ENCODE data around the gene ADAP1.

Gene ADAP1

DNA sequence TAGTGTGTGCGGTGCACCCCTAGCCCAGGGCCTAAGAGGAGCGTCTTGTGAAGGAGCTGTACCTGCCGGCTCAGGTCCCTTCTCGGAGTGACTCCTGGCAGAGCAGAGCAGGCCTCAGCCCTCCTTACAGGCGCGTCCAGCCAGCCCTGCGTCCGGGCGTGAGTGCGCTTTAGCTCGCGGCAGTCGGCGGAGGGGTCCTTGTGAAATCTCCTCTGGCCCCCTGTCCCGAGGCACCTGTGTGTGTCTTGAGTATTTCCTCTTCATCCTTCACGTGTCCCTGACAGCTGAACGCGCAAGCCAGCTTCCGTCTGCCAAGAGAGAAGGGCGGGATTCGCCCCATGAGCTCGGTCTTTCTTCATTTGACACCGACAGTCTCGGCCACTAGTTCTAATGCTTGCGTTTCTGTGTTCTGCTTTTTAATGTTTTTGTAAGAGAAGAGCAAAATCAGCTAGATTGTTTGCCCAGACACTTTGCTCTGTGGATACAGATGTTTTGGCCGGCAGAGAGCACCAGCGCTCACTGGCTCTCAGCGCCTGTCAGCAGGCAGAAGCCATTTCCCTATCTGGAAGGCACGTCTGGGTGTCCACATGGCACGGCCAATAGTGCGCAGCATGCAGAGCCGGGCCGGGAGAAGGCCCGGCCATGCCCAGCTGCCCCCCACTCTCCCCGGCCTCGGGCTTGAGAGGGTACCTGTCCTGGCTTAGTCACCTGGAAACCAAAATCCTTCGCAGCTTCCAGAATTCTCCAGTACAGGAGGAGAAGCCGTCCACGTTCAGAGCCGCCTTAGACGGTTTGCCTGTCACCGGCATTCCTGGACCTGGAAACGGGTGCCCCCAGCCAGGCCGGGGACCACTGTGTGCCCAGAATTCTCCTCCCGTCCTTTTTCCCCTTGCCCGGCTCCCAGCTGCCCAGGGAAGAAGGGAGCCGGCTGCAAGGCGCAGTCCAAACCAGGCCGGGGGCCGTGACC, 71.1 kb downstream of the ADAP1 start:
- Histone ChIP-seq H3K27ac (no peak overlapping the region), H3K4me3 (no peak overlapping the region), H3K27me3 (no peaks in the 10 kb centered on the region), H3K4me1 (peaks cover 0 to 47% (median 27%) of the 10 kb centered on the region in 4 donors), H3K36me3 (peaks cover 20 to 50% (median 24%) of the 10 kb centered on the region in 3 donors), H3K9me3 (no peaks in the 10 kb centered on the region)
- TF ChIP-seq CTCF (IDR thresholded peaks at IDR 0.05), result no peak
- no peak for DNase-seq
- intact Hi-C loops (cut with DNase I; ENCODE audit: low total_unique reads), result no loop called here

DNA sequence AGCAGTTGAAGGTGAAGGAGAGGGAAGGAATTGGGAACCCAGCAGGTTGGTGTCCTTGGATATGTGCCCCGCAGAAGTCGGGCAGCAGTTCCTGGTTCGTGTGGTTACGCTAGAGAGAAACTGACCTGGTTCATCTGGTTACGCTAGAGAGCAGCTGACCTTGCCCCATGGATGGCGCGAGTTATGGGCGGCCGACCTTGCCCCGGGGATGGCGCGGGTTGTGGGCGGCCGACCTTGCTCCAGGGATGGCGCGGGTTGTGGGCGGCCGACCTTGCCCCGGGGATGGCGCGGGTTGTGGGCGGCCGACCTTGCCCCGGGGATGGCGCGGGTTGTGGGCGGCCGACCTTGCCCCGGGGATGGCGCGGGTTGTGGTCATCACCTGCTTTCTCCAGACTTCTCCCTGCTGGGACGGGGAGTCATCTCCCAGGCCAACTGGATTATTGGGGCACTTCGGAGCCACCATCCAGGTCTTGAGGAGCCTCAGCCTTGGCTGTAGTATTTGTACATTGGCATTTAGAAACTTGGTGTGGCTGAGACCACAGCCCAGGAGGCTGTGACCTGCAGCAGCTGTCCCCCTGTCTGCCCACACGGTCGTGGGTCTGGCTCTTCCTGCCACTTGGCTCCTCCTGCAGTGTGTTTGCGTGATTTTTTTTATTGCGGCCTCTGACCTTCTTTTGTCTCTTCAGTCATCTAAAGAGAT, 72.0 kb downstream of the ADAP1 start:
- no peaks in the 10 kb centered on the region for H3K9me3 ChIP-seq
- intact Hi-C loops (cut with DNase I; ENCODE audit: low total_unique reads), result no loop called here
- TF ChIP-seq CTCF (IDR thresholded peaks at IDR 0.05), result no peak
- no peaks in the 10 kb centered on the region for H3K27me3 ChIP-seq
- no peak for DNase-seq
- H3K4me3 ChIP-seq, result no peak overlapping the region
- H3K27ac ChIP-seq, result no peak overlapping the region
- peaks cover 11 to 41% (median 15%) of the 10 kb centered on the region in 3 donors for H3K36me3 ChIP-seq
- peaks cover 0 to 55% (median 35%) of the 10 kb centered on the region in 4 donors for H3K4me1 ChIP-seq

DNA sequence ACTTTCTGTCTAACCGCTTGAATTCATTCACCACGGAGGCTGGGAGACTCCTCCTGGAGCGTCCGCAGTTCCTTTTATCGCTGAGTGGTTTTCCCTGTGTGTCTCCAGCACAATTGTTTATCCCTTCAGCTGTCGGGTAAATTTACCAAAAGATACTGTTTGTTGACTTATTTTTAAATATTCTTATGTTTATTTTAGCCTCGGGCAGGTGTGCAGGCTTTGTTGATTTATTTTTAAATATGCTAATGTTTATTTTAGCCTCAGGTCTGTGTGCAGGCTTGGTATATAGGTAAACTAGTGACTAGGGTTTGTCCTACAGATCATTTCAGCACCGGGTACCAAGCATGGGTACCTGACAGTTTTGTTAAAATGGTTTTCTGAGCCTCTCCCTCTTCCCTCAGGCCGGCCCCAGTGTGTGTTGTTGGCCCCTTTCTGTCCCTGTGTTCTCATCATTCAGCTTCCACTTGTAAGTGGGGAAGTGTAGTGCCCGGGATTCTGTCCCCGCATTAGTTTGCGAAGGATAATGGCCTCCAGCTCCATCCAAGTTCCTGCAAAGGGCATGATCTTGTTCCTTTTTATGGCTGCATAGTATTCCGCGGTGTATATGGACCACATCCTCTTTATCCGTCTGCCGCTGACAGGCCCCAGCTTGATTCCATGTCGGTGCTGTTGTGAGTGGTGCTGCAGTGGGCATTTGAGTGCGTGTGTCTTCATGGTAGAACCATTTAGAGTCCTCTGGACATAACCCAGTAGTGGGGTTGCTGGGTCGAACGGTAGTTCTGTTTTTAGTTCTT, 72.8 kb downstream of the ADAP1 start:
- intact Hi-C loops (cut with DNase I; ENCODE audit: low total_unique reads), result no loop called here
- no peak overlapping the region for H3K27ac ChIP-seq
- no peak overlapping the region for H3K4me3 ChIP-seq
- peaks cover 0 to 56% (median 36%) of the 10 kb centered on the region in 4 donors for H3K4me1 ChIP-seq
- no peaks in the 10 kb centered on the region for H3K9me3 ChIP-seq
- TF ChIP-seq CTCF (IDR thresholded peaks at IDR 0.05), result no peak
- no peaks in the 10 kb centered on the region for H3K27me3 ChIP-seq
- no peak for DNase-seq
- peaks cover 3 to 33% (median 7%) of the 10 kb centered on the region in 3 donors for H3K36me3 ChIP-seq

GRCh38 chr7:880450-880849, 74.0 kb downstream of the ADAP1 start:
- intact Hi-C loops (cut with DNase I; ENCODE audit: low total_unique reads), result no loop called here
- Histone ChIP-seq H3K27me3 (no peaks in the 10 kb centered on the region), H3K4me1 (peaks cover 0 to 59% (median 40%) of the 10 kb centered on the region in 4 donors), H3K36me3 (peaks cover 0 to 21% (median 0%) of the 10 kb centered on the region in 3 donors), H3K9me3 (no peaks in the 10 kb centered on the region), H3K27ac (no peak overlapping the region), H3K4me3 (no peak overlapping the region)
- no peak for DNase-seq
- no peak for TF ChIP-seq CTCF (IDR thresholded peaks at IDR 0.05)

DNA sequence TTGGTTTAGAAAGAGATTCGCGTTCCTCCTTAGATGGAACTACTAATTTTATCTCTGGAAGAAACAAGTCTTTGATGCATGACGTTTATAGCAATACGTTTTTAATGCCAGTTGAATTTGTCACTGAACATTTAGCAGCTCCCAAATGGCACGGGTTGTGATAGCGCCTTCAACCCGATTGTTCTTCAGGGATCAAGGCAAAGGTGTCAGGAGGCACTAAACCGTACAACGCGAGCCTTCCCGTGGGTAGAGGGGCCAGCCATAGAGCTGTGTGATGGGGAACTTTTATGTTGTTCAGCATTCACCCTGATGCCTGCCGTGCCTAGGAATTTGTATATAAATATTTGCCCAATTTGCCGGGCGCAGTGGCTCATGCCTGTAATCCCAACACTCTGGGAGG, 74.8 kb downstream of the ADAP1 start:
- Histone ChIP-seq H3K36me3 (peaks cover 0 to 16% (median 0%) of the 10 kb centered on the region in 3 donors), H3K4me1 (peaks cover 0 to 57% (median 43%) of the 10 kb centered on the region in 4 donors), H3K27ac (no peak overlapping the region), H3K9me3 (no peaks in the 10 kb centered on the region), H3K27me3 (no peaks in the 10 kb centered on the region), H3K4me3 (no peak overlapping the region)
- intact Hi-C loops (cut with DNase I; ENCODE audit: low total_unique reads), result loop anchor here (10.0 kb wide), 1 partner anchor 65 kb away; no protein-coding TSS in a partner anchor
- no peak for DNase-seq
- no peak for TF ChIP-seq CTCF (IDR thresholded peaks at IDR 0.05)
